Activated CD4-positive, CD25-positive, alpha-beta regulatory T cell (primary cell): ENCODE data around the gene GFAP.
A peak's percentile ranks its signal among the peaks of the same experiment; 100 is the strongest.

Experiments used
- DNase-seq, 4 experiments: peaks; one replicate each; lab custom pipeline; 2025; lab: John Stamatoyannopoulos, UW

The GFAP gene

GRCh38 chr17:44931376-44931775, 16.1 kb upstream of the GFAP start:
- no peak for DNase-seq

GRCh38 chr17:44930667-44931066, 15.4 kb upstream of the GFAP start:
- DNase-seq: no peak

- DNase-seq: no peak
Observed at GRCh38 chr17:44928950-44929720, 13.8 kb upstream of the GFAP start.

GRCh38 chr17:44928136-44928535, 12.8 kb upstream of the GFAP start:
- no peak for DNase-seq

- no peak for DNase-seq
Observed at GRCh38 chr17:44927696-44928095, 12.4 kb upstream of the GFAP start.

GRCh38 chr17:44926821-44927525, 11.7 kb upstream of the GFAP start:
- no peak for DNase-seq

- no peak for DNase-seq
Observed at GRCh38 chr17:44925731-44926697, 10.7 kb upstream of the GFAP start.

- no peak for DNase-seq
Observed at GRCh38 chr17:44924107-44924544, 8.8 kb upstream of the GFAP start.

GRCh38 chr17:44922746-44923470, 7.6 kb upstream of the GFAP start:
- no peak for DNase-seq

GRCh38 chr17:44922136-44922535, 6.8 kb upstream of the GFAP start:
- DNase-seq: no peak

GRCh38 chr17:44921122-44921882, 6.0 kb upstream of the GFAP start:
- DNase-seq: no peak

GRCh38 chr17:44920565-44920940, 5.3 kb upstream of the GFAP start:
- DNase-seq: no peak

GRCh38 chr17:44919885-44920564, 4.7 kb upstream of the GFAP start:
- DNase-seq: peak; percentile 11 to 28 (median 16)

- no peak for DNase-seq
Observed at GRCh38 chr17:44919411-44919810, 4.1 kb upstream of the GFAP start.

GRCh38 chr17:44918006-44918405, 2.7 kb upstream of the GFAP start:
- no peak for DNase-seq

- DNase-seq: no peak
Observed at GRCh38 chr17:44917456-44917855, 2.2 kb upstream of the GFAP start.

GRCh38 chr17:44916781-44917241, 1.5 kb upstream of the GFAP start:
- DNase-seq: no peak

GRCh38 chr17:44915862-44916780, 821 bp upstream of the GFAP start:
- DNase-seq: no peak

- no peak for DNase-seq
Observed at GRCh38 chr17:44914698-44915271, 515 bp downstream of the GFAP start.
